Measurements from ENCODE around the gene STXBP5. TPM values are rescaled to one million over a fixed set of nuclear protein-coding genes. Genes with fewer than 3 reads are reported as not detected.

The STXBP5 gene
- polyA plus RNA-seq, 1 experiment: 21.0 TPM

DNA sequence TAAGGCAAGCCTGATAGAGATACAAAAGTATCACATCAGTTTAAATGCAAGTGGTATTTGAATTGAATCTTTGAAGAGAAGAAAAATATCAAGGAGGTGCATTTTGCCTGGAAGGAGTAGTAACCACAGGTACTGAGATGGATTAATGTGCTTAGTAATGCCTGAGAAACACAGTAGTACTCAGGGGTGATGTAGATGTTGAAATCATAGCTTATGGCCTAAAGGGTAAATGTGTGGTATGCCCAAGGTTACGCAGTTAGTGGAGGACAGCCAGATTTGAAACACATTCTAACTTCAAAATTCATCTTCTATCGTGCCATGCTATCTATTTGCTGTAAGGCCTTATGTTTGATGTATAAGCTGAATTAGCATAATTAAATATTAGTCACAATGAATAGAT, 55.9 kb downstream of the STXBP5 start:
- no peak for TF ChIP-seq CTCF (IDR thresholded peaks at IDR 0.05; ENCODE audit: insufficient read depth, low read depth, low read length)
- CTCF ChIA-PET: no interaction called here
- Histone ChIP-seq H3K4me3 (ENCODE audit: low read depth, low read length) (no peak overlapping the region), H3K27me3 (ENCODE audit: control insufficient read depth, insufficient read depth, low read length) (no peaks in the 10 kb centered on the region), H3K36me3 (ENCODE audit: control insufficient read depth, insufficient read depth, low read length) (no peaks in the 10 kb centered on the region)
- POLR2A ChIA-PET: no interaction called here
- DNase-seq (ENCODE audit: low read depth): no peak

- no peak for TF ChIP-seq CTCF (IDR thresholded peaks at IDR 0.05; ENCODE audit: insufficient read depth, low read depth, low read length)
- Histone ChIP-seq H3K4me3 (ENCODE audit: low read depth, low read length) (no peak overlapping the region), H3K27me3 (ENCODE audit: control insufficient read depth, insufficient read depth, low read length) (no peaks in the 10 kb centered on the region), H3K36me3 (ENCODE audit: control insufficient read depth, insufficient read depth, low read length) (no peaks in the 10 kb centered on the region)
- CTCF ChIA-PET: no interaction called here
- no peak for DNase-seq (ENCODE audit: low read depth)
- POLR2A ChIA-PET: no interaction called here
Measured at GRCh38 chr6:147262946-147263345, 58.7 kb downstream of the STXBP5 start.

GRCh38 chr6:147266821-147267220, 62.6 kb downstream of the STXBP5 start:
- no peaks in the 10 kb centered on the region for H3K27me3 ChIP-seq (ENCODE audit: control insufficient read depth, insufficient read depth, low read length)
- ChIA-PET POLR2A (no interaction called here), CTCF (no interaction called here)
- no peaks in the 10 kb centered on the region; the same call in 1 of the 2 replicates for H3K36me3 ChIP-seq (ENCODE audit: control insufficient read depth, insufficient read depth, low read length)
- H3K4me3 ChIP-seq (ENCODE audit: low read depth, low read length): no peak overlapping the region
- DNase-seq (ENCODE audit: low read depth): no peak
- TF ChIP-seq CTCF (IDR thresholded peaks at IDR 0.05; ENCODE audit: insufficient read depth, low read depth, low read length): no peak

GRCh38 chr6:147267658-147268057, 63.4 kb downstream of the STXBP5 start:
- DNase-seq (ENCODE audit: low read depth): no peak
- Histone ChIP-seq H3K27me3 (ENCODE audit: control insufficient read depth, insufficient read depth, low read length) (no peaks in the 10 kb centered on the region), H3K4me3 (ENCODE audit: low read depth, low read length) (no peak overlapping the region), H3K36me3 (ENCODE audit: control insufficient read depth, insufficient read depth, low read length) (no peaks in the 10 kb centered on the region; the same call in 1 of the 2 replicates)
- ChIA-PET POLR2A (interaction anchor here (0.8 kb wide), 1 partner anchor 241 kb away, joined by 4 read pairs; no protein-coding TSS in a partner anchor), CTCF (no interaction called here)
- TF ChIP-seq CTCF (IDR thresholded peaks at IDR 0.05; ENCODE audit: insufficient read depth, low read depth, low read length): no peak

DNA sequence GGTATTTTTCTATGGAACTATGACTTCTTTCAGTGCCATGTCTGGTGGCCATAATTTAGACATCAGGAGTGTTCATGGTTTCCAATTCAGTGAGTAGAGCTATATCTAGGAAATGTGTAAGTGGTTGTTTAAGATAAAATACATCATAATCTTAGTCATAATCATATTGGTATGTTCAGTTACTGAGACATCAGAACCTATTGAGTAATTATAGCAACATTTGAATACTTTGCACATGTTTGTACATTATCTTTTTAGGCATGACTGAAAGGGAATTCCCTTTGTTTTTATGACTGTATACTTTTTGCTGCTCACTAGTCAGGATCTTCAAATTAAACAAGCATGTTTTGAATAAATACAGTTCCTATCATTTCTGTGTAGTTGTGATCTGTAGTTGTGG, 64.0 kb downstream of the STXBP5 start:
- no peak for DNase-seq (ENCODE audit: low read depth)
- POLR2A ChIA-PET: interaction anchor here (0.8 kb wide), 1 partner anchor 242 kb away, joined by 4 read pairs; no protein-coding TSS in a partner anchor
- no peaks in the 10 kb centered on the region for H3K27me3 ChIP-seq (ENCODE audit: control insufficient read depth, insufficient read depth, low read length)
- H3K36me3 ChIP-seq (ENCODE audit: control insufficient read depth, insufficient read depth, low read length): no peaks in the 10 kb centered on the region; the same call in none of the 2 replicates
- no peak overlapping the region for H3K4me3 ChIP-seq (ENCODE audit: low read depth, low read length)
- CTCF ChIA-PET: no interaction called here
- TF ChIP-seq CTCF (IDR thresholded peaks at IDR 0.05; ENCODE audit: insufficient read depth, low read depth, low read length): no peak
